Bronchial epithelial cell (primary cell): ENCODE data around the gene DIPK1C. TPM values are rescaled to one million over a fixed set of nuclear protein-coding genes. Genes with fewer than 3 reads are reported as not detected.

Experiments
- DNase-seq: peaks from one replicate; pipeline ENCODE4 v3.0.0-alpha.2; 2010; ENCODE audit warnings: low read depth
- FAIRE-seq: peaks from 2 replicates; lab custom pipeline; 2011; peaks lifted over from hg19 to GRCh38; lab: Jason Lieb, UNC
- H3K27me3 ChIP-seq: 2 replicates; pipeline ENCODE4 v1.5.1; 2011; ENCODE audit warnings: low read length; ENCODE audit not compliant: control insufficient read depth, insufficient read depth
- H3K36me3 ChIP-seq: 2 replicates; pipeline ENCODE4 v1.5.1; 2011; ENCODE audit warnings: low read length; ENCODE audit not compliant: control insufficient read depth, insufficient read depth
- H3K4me3 ChIP-seq: 2 replicates; pipeline ENCODE4 v1.5.1; 2011; ENCODE audit warnings: mild to moderate bottlenecking, low read depth, low read length, control low read depth
- total RNA-seq: library from RNA; depleted of rRNA; stranded (reverse); fragments of >200 nt; gene quantifications from 2 replicates; pipeline ENCODE4 v1.2.1, GENCODE V29; 2014
- TF ChIP-seq, protein P1 (sequence below): IDR thresholded peaks from 2 replicates; pipeline ENCODE4 v1.5.1; 2011; ENCODE audit warnings: mild to moderate bottlenecking, moderate library complexity, low read length, control low read depth, inconsistent platforms; ENCODE audit not compliant: insufficient read depth, severe bottlenecking

The DIPK1C gene
- total RNA-seq, 1 donor from 2014 or later = not detected

DNA sequence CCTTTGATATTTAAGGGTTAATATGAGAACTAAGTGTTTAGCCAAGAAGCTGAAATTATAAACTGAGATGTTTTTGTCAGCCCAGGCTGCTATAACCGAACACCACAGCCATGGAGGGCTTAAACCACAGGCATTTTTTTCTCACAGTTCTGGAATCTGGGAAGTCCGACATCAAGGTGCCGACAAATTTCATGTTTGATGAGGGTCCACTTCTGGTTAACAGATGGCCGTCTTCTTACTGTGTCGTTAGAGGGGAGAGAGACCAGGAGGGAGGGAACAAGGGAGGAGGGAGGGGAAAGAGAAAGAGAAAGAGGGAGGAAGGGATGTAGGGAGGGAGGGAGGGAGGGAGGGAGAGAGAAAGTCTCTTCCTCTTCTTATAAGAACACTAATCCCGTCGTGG is 32.6 kb upstream of the DIPK1C start:
- DNase-seq (no peak), FAIRE-seq (no peak)
- Histone ChIP-seq H3K27me3 (no peaks in the 10 kb centered on the region), H3K4me3 (no peak overlapping the region), H3K36me3 (no peaks in the 10 kb centered on the region)
- TF ChIP-seq, protein P1, sequence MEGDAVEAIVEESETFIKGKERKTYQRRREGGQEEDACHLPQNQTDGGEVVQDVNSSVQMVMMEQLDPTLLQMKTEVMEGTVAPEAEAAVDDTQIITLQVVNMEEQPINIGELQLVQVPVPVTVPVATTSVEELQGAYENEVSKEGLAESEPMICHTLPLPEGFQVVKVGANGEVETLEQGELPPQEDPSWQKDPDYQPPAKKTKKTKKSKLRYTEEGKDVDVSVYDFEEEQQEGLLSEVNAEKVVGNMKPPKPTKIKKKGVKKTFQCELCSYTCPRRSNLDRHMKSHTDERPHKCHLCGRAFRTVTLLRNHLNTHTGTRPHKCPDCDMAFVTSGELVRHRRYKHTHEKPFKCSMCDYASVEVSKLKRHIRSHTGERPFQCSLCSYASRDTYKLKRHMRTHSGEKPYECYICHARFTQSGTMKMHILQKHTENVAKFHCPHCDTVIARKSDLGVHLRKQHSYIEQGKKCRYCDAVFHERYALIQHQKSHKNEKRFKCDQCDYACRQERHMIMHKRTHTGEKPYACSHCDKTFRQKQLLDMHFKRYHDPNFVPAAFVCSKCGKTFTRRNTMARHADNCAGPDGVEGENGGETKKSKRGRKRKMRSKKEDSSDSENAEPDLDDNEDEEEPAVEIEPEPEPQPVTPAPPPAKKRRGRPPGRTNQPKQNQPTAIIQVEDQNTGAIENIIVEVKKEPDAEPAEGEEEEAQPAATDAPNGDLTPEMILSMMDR = no peak

DNA sequence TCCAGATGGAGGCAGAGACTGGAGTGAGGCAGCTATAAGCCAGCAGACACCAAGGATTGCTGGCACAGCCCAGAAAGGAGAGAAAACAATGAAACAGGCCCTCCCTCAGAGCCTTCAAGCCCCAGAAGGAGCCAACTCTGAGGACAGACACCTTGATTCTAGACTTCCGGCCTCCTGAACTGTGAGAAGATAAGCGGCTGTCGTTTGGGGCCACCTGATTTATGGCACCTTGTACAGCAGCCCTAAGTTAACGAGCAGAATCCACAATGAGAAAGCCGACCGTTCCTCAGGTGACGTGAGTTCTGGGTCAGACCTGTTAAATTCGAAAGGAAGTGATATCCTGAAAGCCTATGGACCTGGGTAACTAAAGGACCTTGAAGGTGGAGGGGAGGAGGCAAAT is 31.8 kb upstream of the DIPK1C start:
- FAIRE-seq (no peak), DNase-seq (no peak)
- no peak overlapping the region for H3K4me3 ChIP-seq
- TF ChIP-seq, protein P1 = no peak
- no peaks in the 10 kb centered on the region for H3K36me3 ChIP-seq
- H3K27me3 ChIP-seq = no peaks in the 10 kb centered on the region

DNA sequence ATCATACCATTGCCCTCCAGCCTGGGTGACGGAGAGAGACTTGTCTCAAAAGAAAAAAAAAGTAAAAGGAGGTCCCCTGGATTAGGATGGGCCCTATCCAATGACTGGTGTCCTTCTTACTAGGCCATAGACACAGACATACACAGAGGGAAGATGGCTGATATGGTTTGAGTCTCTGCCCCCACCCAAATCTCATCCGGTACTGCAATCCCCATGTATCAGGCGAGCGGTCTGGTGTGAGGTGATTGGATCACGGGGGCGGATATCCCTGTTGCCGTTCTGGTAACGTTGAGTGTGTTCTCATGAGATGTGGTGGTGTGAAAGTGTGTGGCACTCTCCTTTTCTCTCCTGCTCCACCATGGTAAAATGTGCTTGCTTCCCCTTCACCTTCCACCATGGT is 31.2 kb upstream of the DIPK1C start:
- Histone ChIP-seq H3K36me3 (no peaks in the 10 kb centered on the region), H3K4me3 (no peak overlapping the region), H3K27me3 (no peaks in the 10 kb centered on the region)
- DNase-seq (no peak), FAIRE-seq (peak; percentile 36)
- TF ChIP-seq, protein P1 = no peak

- TF ChIP-seq, protein P1 = no peak
- no peaks in the 10 kb centered on the region for H3K36me3 ChIP-seq
- no peak overlapping the region for H3K4me3 ChIP-seq
- FAIRE-seq (no peak), DNase-seq (no peak)
- no peaks in the 10 kb centered on the region for H3K27me3 ChIP-seq
Observed at GRCh38 chr18:74486119-74486849, 29.2 kb upstream of the DIPK1C start.

GRCh38 chr18:74482697-74483096 is 25.6 kb upstream of the DIPK1C start:
- Histone ChIP-seq H3K4me3 (no peak overlapping the region), H3K36me3 (no peaks in the 10 kb centered on the region), H3K27me3 (no peaks in the 10 kb centered on the region)
- TF ChIP-seq, protein P1 = no peak
- DNase-seq = no peak
- no peak for FAIRE-seq
